GM12865 (cell line): ENCODE data around the gene MKLN1.

Experiments used
- DNase-seq: peaks from one replicate; pipeline ENCODE4 v3.0.0; 2010; ENCODE audit warnings: low read depth
- H3K4me3 ChIP-seq: 2 replicates; pipeline ENCODE4 v1.5.1; 2011; ENCODE audit warnings: mild to moderate bottlenecking, low read depth, low read length, control low read depth
- TF ChIP-seq, protein P1 (sequence below): IDR thresholded peaks from 2 replicates; pipeline ENCODE4 v1.5.1; 2011; ENCODE audit warnings: low read length, control low read depth, low read depth, inconsistent platforms; ENCODE audit not compliant: insufficient read depth; ENCODE audit errors: missing control alignments

MKLN1 gene

DNA sequence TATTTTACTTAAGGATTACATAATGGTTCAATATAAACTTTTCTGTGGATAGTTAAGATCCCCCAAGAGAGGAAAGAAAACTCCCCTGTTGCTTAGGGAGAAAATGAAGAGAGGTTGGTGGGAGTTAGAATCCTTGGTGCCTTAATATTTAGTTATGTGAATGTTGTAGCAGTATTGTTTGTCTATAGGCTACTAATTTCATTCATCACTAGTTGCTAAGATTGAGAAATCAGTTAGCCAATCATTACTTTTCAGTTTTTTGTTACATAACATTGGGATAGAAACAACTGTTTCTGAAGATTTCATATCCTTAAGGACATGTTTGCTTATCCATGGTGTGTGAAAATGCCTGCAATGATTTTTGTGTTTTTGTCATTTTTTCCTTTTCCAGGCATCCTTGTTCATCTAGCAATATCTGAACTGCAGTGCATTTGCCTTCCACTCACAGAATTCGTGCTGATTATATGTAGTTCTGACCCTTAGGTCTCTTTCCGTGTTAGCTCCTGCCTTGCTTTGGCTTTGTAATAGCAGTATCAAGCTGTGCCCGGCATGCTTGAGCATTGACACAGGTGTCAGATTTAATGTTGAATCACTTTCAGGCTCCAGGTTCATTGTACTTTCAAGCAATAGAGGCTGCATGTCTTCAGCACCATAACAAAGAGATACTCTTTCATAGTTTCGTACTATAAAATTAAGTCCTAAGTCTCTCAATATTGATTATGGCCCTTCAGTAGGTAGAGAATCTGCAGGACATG lies 143.8 kb downstream of the MKLN1 start:
- DNase-seq: no peak
- no peak overlapping the region for H3K4me3 ChIP-seq
- TF ChIP-seq, protein P1, sequence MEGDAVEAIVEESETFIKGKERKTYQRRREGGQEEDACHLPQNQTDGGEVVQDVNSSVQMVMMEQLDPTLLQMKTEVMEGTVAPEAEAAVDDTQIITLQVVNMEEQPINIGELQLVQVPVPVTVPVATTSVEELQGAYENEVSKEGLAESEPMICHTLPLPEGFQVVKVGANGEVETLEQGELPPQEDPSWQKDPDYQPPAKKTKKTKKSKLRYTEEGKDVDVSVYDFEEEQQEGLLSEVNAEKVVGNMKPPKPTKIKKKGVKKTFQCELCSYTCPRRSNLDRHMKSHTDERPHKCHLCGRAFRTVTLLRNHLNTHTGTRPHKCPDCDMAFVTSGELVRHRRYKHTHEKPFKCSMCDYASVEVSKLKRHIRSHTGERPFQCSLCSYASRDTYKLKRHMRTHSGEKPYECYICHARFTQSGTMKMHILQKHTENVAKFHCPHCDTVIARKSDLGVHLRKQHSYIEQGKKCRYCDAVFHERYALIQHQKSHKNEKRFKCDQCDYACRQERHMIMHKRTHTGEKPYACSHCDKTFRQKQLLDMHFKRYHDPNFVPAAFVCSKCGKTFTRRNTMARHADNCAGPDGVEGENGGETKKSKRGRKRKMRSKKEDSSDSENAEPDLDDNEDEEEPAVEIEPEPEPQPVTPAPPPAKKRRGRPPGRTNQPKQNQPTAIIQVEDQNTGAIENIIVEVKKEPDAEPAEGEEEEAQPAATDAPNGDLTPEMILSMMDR: no peak

DNA sequence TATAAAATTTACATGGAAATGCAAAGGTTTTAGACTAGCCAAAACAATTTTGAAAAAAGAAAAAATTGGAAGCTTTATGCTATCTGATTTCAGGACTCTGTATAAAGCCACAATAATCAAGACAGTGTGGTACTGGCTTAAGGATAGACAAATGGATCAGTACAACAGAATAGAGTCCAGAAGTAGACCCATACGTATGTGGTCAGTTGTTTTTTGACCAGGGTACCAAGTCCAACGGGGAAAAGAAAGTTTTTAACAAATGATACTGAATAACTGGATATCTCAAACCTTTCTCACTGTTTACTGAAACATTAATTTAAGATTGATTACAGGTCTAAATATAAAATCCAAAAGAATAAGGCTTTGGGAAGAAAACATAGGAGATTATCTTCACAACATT lies 149.1 kb downstream of the MKLN1 start:
- no peak overlapping the region for H3K4me3 ChIP-seq
- TF ChIP-seq, protein P1: no peak
- DNase-seq: no peak

DNA sequence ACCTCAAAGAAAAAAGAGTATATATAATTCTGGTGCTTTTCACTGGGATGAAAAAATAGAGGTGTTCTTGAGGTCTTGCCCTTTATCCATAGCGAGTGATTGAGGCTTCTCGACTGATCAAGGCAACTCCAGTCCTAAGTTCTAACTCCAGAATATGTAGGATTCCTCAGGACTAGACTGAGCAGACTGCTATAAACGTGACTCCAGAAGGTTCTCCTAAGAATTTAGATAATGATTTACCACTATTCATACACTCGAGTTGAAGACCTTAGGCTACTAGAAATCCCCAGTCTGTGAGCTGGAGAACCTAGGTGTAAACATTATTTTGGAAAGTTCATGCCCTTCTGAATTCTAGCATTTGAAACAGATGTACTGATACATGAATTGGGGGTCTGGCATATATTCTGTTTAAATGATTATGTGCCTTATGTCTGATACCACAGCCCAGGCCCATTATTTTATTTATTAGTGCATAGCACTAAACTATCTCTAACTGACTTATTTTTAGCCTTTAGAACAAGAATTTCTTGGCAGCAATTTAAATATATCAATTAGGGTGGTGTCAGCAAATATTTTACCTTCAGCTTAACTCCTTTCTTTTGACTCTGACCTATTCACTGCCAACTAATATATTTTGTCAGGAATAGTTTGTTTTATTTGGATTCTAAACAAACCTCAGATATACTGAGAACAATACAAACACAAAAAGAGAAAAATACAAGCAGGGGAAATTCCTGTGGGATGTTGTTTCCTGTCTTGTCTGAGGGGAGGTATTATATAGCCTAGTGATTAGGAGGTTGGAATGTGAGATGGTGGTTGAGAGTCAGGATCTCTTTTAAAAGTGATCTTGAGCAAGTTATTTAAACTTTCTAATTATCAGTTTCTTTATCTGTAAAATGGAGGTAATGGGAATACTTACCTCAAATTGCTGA lies 153.0 kb downstream of the MKLN1 start:
- TF ChIP-seq, protein P1: no peak
- no peak for DNase-seq
- H3K4me3 ChIP-seq: no peak overlapping the region

DNA sequence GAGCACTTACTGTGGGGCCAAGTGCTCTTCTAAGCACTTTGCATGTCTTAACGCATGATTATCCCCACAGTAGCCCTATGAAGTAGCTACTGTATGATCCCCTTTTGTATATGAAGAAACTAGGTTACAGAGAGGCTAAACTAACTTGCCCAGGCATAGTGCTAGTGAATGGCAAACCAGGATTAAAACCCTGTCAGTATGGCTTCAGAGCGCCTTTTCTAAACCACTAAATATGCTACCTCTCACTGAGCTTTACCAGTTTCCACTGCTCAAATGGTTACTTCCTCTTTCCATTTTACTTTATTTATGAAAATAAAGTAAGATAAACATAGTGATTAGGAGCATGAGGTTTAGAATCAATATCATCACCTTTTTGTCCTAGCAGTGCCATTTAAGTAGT lies 155.1 kb downstream of the MKLN1 start:
- TF ChIP-seq, protein P1: no peak
- peak; percentile 32 for DNase-seq
- no peak overlapping the region for H3K4me3 ChIP-seq

DNA sequence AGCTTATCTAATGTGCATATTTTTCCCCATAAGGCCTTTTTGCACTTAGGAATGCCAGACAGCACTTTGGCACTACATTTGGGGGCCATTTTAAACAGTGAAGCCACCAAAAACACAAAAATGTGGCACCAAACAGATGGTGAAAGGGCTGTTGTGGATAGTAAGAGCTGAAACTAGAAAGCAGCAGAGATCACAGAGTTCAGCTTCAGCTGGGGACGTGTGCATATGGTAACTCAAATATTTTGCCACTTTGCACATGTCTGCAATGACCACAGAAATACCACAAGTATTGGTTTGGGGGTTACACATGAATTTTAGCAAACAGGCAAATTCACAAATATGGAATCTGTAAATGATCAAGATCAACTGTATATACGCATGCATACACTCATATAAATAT lies 155.9 kb downstream of the MKLN1 start:
- TF ChIP-seq, protein P1: no peak
- H3K4me3 ChIP-seq: no peak overlapping the region
- peak; percentile 48 for DNase-seq

DNA sequence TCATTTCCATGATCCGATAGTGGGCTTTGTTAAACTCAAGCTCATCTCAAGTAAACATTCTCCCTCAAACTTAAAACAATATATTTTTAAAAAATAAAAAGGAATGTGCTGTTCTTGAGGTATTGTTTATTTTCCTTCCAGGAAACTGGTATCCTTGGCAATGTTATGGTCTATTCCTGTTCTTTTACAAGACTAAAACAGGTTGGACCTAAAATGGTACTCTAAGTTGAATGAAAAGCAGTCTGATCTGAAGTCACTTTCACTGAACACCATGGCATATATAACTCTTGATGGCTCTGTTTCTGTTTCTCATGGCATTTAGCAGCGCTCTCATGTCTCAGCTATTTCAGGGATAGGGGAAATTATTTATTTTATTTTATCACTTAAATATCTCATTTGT lies 158.7 kb downstream of the MKLN1 start:
- DNase-seq: no peak
- H3K4me3 ChIP-seq: no peak overlapping the region
- TF ChIP-seq, protein P1: no peak

DNA sequence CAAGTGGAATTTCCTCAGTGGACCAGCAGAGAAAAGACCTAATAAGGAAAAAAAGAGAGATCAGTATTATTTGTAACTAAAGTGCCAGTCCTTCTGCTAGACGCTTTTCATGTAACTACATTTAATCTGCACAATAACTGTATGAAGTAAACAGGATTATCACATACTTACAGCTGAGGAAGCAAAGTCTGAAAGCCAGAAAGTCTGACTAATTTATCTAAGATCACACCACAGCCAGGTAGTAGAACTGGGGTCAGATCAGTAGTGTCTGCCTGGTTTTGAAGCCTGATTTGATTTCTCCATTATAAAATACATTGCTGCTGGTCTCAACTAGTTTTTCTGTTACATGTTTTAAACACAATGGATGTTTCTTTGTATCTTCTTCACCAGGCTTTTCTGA lies 159.5 kb downstream of the MKLN1 start:
- DNase-seq: no peak
- H3K4me3 ChIP-seq: no peak overlapping the region
- TF ChIP-seq, protein P1: no peak
